Neutrophil (primary cell): ENCODE data around the gene CELF4.

Experiments
- H3K27ac ChIP-seq: fragments of 200-600 bp; sonication (generic); 2 replicates; pipeline ENCODE4 v1.5.1; 2016; ENCODE audit warnings: mild to moderate bottlenecking, moderate library complexity
- H3K27me3 ChIP-seq: fragments of 200-600 bp; sonication (generic); 2 replicates; pipeline ENCODE4 v1.6.0; 2016; ENCODE audit warnings: mild to moderate bottlenecking
- H3K36me3 ChIP-seq: fragments of 200-600 bp; sonication (generic); 2 replicates; pipeline ENCODE4 v1.5.1; 2017
- H3K4me1 ChIP-seq, 2 experiments: fragments of 200-600 bp in 1 of 2; sonication (generic) in 1 of 2; 1 replicate in 1 of 2; 2 replicates in 1 of 2; pipeline versions ENCODE4 v1.5.1 to v1.6.1; 2013 to 2016; ENCODE audit warnings: low read depth in 1 of 2, low read length in 1 of 2, mild to moderate bottlenecking in 1 of 2, moderate library complexity in 1 of 2; ENCODE audit not compliant: control insufficient read depth in 1 of 2, insufficient read depth in 1 of 2
- H3K4me3 ChIP-seq, 2 experiments: fragments of 200-600 bp in 1 of 2; sonication (generic) in 1 of 2; 1 replicate in 1 of 2; 2 replicates in 1 of 2; pipeline ENCODE4 v1.5.1; 2013 to 2016; ENCODE audit warnings: low read depth in 1 of 2, low read length in 1 of 2, mild to moderate bottlenecking in 1 of 2, moderate library complexity in 1 of 2
- H3K9me3 ChIP-seq: fragments of 200-600 bp; sonication (generic); 2 replicates; pipeline ENCODE4 v1.5.1; 2016
- TF ChIP-seq, protein P1 (sequence below): fragments of 200-600 bp; sonication (generic); IDR thresholded peaks from 2 replicates; pipeline ENCODE4 v1.5.1; 2016; ENCODE audit warnings: antibody characterized with exemption

Gene CELF4

DNA sequence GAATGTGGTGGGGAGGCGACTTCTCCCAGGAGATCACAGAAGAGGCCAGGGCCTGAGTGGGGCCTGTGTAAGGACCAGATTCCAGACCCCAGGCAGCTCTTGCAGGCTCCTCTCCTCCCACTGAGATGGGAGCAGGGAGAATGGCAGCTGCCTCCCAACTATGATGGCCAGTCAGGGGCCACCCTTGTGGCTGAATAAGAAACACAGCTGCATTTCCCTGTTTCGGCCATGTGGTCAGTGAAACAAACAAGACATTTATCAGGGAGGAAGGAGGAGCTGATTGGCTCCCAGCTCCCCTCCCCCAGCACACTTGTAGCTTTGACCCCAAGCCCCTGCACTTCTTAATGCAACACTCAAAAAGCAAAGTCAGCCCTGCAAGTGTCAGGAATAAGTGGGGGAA is 143.5 kb downstream of the CELF4 start:
- H3K4me3 ChIP-seq = no peak overlapping the region
- TF ChIP-seq, protein P1, sequence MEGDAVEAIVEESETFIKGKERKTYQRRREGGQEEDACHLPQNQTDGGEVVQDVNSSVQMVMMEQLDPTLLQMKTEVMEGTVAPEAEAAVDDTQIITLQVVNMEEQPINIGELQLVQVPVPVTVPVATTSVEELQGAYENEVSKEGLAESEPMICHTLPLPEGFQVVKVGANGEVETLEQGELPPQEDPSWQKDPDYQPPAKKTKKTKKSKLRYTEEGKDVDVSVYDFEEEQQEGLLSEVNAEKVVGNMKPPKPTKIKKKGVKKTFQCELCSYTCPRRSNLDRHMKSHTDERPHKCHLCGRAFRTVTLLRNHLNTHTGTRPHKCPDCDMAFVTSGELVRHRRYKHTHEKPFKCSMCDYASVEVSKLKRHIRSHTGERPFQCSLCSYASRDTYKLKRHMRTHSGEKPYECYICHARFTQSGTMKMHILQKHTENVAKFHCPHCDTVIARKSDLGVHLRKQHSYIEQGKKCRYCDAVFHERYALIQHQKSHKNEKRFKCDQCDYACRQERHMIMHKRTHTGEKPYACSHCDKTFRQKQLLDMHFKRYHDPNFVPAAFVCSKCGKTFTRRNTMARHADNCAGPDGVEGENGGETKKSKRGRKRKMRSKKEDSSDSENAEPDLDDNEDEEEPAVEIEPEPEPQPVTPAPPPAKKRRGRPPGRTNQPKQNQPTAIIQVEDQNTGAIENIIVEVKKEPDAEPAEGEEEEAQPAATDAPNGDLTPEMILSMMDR = no peak
- H3K36me3 ChIP-seq = no peaks in the 10 kb centered on the region
- H3K27ac ChIP-seq = no peak overlapping the region
- H3K4me1 ChIP-seq = no peaks in the 10 kb centered on the region
- no peaks in the 10 kb centered on the region for H3K27me3 ChIP-seq
- H3K9me3 ChIP-seq = no peaks in the 10 kb centered on the region

DNA sequence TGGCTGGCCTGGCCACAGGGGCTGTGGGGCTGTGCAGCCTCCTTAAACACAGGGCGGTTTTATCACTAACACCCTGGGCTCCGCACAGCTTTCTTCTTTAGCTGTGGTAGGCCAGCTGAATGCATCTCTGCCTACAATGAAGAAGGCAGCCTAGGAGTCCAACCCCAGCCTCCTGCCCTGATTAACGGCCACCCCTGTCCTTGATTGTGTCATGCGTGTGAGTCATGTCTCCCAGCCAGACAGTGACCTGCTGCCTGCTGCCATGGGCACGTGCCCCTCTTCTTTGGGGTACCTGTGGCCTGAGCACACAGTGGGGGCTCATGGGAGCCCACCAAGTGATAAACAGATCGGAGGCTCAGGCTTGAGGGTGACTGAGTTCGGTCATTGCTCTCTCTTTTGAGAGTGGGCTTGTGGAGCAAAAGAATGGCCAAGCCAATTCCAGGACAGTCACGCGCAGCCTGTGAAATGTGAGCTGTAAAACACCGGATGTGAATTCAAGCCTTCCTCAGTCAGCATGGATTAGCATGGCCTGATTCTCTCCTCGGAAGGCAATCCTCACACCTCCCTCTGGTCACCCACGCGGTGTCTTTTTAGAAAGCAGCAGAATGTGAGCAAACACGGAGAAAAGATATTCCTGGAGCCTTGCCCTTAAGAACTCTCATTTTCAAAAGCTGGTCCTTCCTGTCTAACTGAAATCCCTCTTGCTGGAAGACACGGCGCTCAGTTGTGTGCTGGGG is 144.1 kb downstream of the CELF4 start:
- no peaks in the 10 kb centered on the region for H3K27me3 ChIP-seq
- H3K4me3 ChIP-seq = no peak overlapping the region
- H3K27ac ChIP-seq = no peak overlapping the region
- no peaks in the 10 kb centered on the region for H3K4me1 ChIP-seq
- TF ChIP-seq, protein P1 = no peak
- H3K9me3 ChIP-seq = no peaks in the 10 kb centered on the region
- H3K36me3 ChIP-seq = no peaks in the 10 kb centered on the region

DNA sequence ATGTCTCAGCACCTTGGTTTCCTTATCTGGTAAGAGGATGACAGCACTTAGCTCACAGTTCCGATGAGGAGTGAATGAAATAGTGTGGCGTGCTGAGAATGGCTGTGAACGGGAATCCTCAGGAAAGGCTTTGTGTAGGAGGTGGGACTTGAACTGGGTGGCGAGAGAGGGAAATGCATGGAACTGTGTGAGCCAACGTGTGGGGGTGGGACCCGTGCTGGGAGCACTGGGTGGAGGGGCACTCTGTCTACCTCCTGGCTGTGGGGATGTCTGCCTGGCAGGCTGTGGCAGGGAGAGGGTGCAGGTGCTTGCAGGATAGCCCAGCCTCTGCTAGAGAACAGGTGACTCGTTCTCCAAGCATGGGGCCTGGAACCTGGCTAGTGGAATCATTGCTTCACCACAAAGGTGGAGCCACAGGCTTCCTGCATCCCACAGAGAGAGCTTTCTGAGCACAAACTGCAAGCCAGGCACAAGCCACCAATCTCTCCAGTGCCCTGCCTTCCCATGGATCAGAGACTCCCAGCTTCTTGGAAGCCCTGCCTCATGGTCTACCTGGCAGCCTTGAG is 145.2 kb downstream of the CELF4 start:
- no peaks in the 10 kb centered on the region for H3K36me3 ChIP-seq
- TF ChIP-seq, protein P1 = no peak
- H3K4me3 ChIP-seq = no peak overlapping the region
- no peak overlapping the region for H3K27ac ChIP-seq
- no peaks in the 10 kb centered on the region for H3K9me3 ChIP-seq
- no peaks in the 10 kb centered on the region for H3K4me1 ChIP-seq
- H3K27me3 ChIP-seq = no peaks in the 10 kb centered on the region

DNA sequence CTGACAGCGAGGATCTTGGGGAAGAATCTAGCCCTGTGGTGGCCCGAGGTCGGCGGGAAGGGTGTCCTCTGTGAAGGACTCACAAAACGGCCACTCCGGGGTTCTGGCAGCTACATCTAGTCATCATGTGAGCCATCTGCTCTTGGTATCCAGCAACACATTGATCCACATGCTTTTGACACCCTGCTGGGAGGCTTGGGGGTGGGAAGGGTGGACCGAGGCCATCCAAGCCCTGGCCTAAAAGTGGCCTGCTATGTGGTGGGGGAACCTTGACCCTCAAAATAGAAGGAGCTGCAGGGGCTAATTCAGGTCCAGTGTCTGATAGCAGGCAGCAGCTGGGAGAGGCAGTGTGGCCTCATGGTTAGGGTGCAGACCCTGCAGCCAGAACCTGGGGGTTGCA is 145.7 kb downstream of the CELF4 start:
- Histone ChIP-seq H3K27ac (no peak overlapping the region), H3K36me3 (no peaks in the 10 kb centered on the region), H3K4me1 (no peaks in the 10 kb centered on the region), H3K27me3 (no peaks in the 10 kb centered on the region), H3K9me3 (no peaks in the 10 kb centered on the region), H3K4me3 (no peak overlapping the region)
- TF ChIP-seq, protein P1 = no peak

DNA sequence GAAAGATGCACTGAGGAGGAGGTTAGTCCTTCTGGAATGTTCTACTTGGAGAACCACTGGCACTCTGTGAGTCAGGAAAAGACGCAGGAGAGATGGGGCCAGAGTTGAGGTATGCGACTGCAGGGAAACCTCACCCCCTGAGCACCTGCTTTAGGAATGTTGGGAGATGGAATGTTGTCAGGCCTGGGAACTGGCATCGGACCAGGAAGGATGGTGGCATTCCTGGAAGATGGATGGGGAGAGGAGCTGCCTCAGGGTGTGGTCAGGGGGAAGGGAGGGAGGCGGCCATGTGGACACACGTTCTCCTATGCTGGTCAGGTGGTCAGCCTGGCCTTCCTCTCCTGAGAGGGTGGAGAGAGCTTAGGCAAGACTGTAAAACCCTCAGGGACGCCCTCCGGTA is 146.3 kb downstream of the CELF4 start:
- H3K27ac ChIP-seq = no peak overlapping the region
- H3K27me3 ChIP-seq = no peaks in the 10 kb centered on the region
- no peaks in the 10 kb centered on the region for H3K4me1 ChIP-seq
- H3K36me3 ChIP-seq = no peaks in the 10 kb centered on the region
- TF ChIP-seq, protein P1 = no peak
- no peak overlapping the region for H3K4me3 ChIP-seq
- H3K9me3 ChIP-seq = no peaks in the 10 kb centered on the region
